ENCODE data around the gene PRKAG1.

GRCh38 chr12:49061157-49061650, 42.6 kb upstream of the PRKAG1 start:
- TF ChIP-seq EZH2 (IDR thresholded peaks at IDR 0.05) (no peak), POLR2AphosphoS5 (IDR thresholded peaks at IDR 0.05; ENCODE audit: borderline replicate concordance, low read depth, low read length) (no peak), FOXP2 (optimal IDR thresholded peaks at IDR 0.05; ENCODE audit: control extremely low read depth, extremely low read length, insufficient read depth) (no peak)
